A673 (cell line): ENCODE results near the gene NTF3.

Experiments
- CTCF ChIP-seq: fragments of 300-800, 200-600 bp; sonication (generic); conservative IDR thresholded peaks from 2 replicates; pipeline ENCODE4 v1.5.1; 2017; ENCODE audit warnings: low read depth, mild to moderate bottlenecking, antibody characterized with exemption, low read length, moderate library complexity, mixed read lengths
- EZH2 ChIP-seq: fragments of 200-600 bp; sonication (generic); IDR thresholded peaks from 2 replicates; pipeline ENCODE4 v1.6.1; 2017; ENCODE audit warnings: borderline replicate concordance, low read depth, mild to moderate bottlenecking, mixed read lengths, antibody characterized with exemption, low read length; ENCODE audit not compliant: poor library complexity, severe bottlenecking

- TF ChIP-seq CTCF = no peak
- TF ChIP-seq EZH2 = no peak
Observed at GRCh38 chr12:5473783-5474116, 41.8 kb downstream of the NTF3 start.
